Esophagus squamous epithelium (tissue), 5 donors: Measurements from ENCODE around the gene MFNG. TPM values are rescaled to one million over a fixed set of nuclear protein-coding genes. Genes with fewer than 3 reads are reported as not detected.

Experiments used
- DNase-seq: peaks from one replicate; lab custom pipeline; 2025; lab: John Stamatoyannopoulos, UW
- H3K27ac ChIP-seq, 4 donors: fragments of 200-600 bp; sonication (generic); one replicate each; pipeline ENCODE4 v1.5.1; 2016 to 2019; ENCODE audit warnings: mild to moderate bottlenecking in 1 of 4
- H3K27me3 ChIP-seq, 4 donors: fragments of 200-600 bp; sonication (generic); 1 replicate in 3 of 4; 2 replicates in 1 of 4; pipeline versions ENCODE4 v1.5.1 to v1.6.0; 2017 to 2021; ENCODE audit warnings: antibody characterized with exemption in 1 of 4
- H3K36me3 ChIP-seq, 3 donors: fragments of 200-600 bp; sonication (generic); one replicate each; pipeline ENCODE4 v1.5.1; 2016 to 2019
- H3K4me1 ChIP-seq, 3 donors: fragments of 200-600 bp; sonication (generic); one replicate each; pipeline ENCODE4 v1.5.1; 2017 to 2019
- H3K4me3 ChIP-seq, 4 donors: fragments of 200-600 bp; sonication (generic); 1 replicate in 3 of 4; 2 replicates in 1 of 4; pipeline ENCODE4 v1.5.1; 2016 to 2019; ENCODE audit warnings: mild to moderate bottlenecking in 2 of 4, moderate library complexity in 1 of 4
- H3K9me3 ChIP-seq, 3 donors: fragments of 200-600 bp; sonication (generic); one replicate each; pipeline ENCODE4 v1.5.1; 2016 to 2019
- CTCF ChIP-seq, 6 experiments: fragments of 450-650 bp in 4 of 6; fragments of 200-600 bp in 2 of 6; sonication (generic) in 2 of 6; IDR thresholded peaks; one replicate each; pipeline ENCODE4 v1.5.1; 2016 to 2019; ENCODE audit warnings: antibody characterized with exemption in 6 of 6, mild to moderate bottlenecking in 4 of 6, moderate library complexity in 4 of 6
- POLR2A ChIP-seq, 4 donors: fragments of 450-650 bp; IDR thresholded peaks; one replicate each; pipeline ENCODE4 v1.6.1; 2017; ENCODE audit warnings: antibody characterized with exemption in 4 of 4, mild to moderate bottlenecking in 4 of 4, moderate library complexity in 3 of 4
- WGBS, 2 donors: methylation state at CpG; one replicate each; pipeline ENCODE4 v1.1.5; 2018; 5-methylcytosine and 5-hydroxymethylcytosine counted together
- intact Hi-C: fragments of 100-400 bp; cut with DNase I; formaldehyde crosslinking; loops from one replicate; pipeline ENCODE4 v1.15.0; 2022
- total RNA-seq, 4 donors: library from RNA; depleted of rRNA; stranded (reverse); fragments of >200 nt; gene quantifications; one replicate each; pipeline ENCODE4 v1.1.0, GENCODE V29; 2016
- donor health status: DM: yes; HTN: yes; CAD: no.

MFNG gene
- total RNA-seq, 4 donors from 2014 or later = 3.8 to 10.3 (median 7.9) TPM

GRCh38 chr22:37457093-37457893, 28.9 kb downstream of the MFNG start:
- peaks cover 0 to 67% (median 0%) of the 10 kb centered on the region in 4 donors for H3K27me3 ChIP-seq

GRCh38 chr22:37456346-37456745, 29.8 kb downstream of the MFNG start:
- intact Hi-C loops = no loop called here
- TF ChIP-seq CTCF (IDR thresholded peaks at IDR 0.05) (no peak), POLR2A (IDR thresholded peaks at IDR 0.05) (no peak)
- no peak overlapping the region for H3K27ac ChIP-seq
- no peaks in the 10 kb centered on the region for H3K4me1 ChIP-seq
- peaks cover 0 to 63% (median 0%) of the 10 kb centered on the region in 4 donors for H3K27me3 ChIP-seq
- no peaks in the 10 kb centered on the region for H3K9me3 ChIP-seq
- H3K4me3 ChIP-seq = no peak overlapping the region
- H3K36me3 ChIP-seq = no peaks in the 10 kb centered on the region
- WGBS, 2 donors = 75% methylated on average over 9 to 12 of the region's 17 CpGs
- no peak for DNase-seq

More at GRCh38 chr22:37457093-37457893, 28.9 kb downstream of the MFNG start:
- H3K4me1 ChIP-seq = no peaks in the 10 kb centered on the region
- 36 to 49% methylated on average over 3 of the region's 4 CpGs for WGBS, 2 donors
- intact Hi-C loops = no loop called here
- no peaks in the 10 kb centered on the region for H3K9me3 ChIP-seq
- DNase-seq = no peak
- H3K27ac ChIP-seq = no peak overlapping the region
- H3K4me3 ChIP-seq = no peak overlapping the region
- H3K36me3 ChIP-seq = no peaks in the 10 kb centered on the region
- peak; percentile 68 to 95 (median 86) for TF ChIP-seq CTCF (IDR thresholded peaks at IDR 0.05)
- no peak for TF ChIP-seq POLR2A (IDR thresholded peaks at IDR 0.05)

DNA sequence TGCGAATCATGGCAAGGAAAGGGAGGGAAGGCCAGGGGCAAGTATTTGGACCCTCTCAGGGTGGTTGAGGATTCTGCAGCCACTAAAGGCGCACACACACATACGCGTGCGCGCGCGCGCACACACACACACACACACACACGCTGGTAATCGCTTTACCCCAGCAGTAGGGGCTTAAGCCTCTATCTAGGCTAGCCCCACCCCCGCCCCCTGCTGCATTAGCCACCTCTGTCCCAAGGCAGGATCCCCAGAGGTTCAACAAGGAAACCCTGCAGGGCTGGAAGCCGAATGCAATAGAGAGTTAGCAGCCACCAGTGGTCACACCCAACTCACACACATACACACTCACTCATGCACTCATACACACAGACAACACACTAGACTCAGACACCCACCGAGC, 30.3 kb downstream of the MFNG start:
- TF ChIP-seq POLR2A (IDR thresholded peaks at IDR 0.05) (no peak), CTCF (IDR thresholded peaks at IDR 0.05) (no peak)
- intact Hi-C loops = no loop called here
- no peak overlapping the region for H3K27ac ChIP-seq
- no peak for DNase-seq
- peaks cover 0 to 67% (median 0%) of the 10 kb centered on the region in 4 donors for H3K27me3 ChIP-seq
- peaks cover 0 to 1% (median 0%) of the 10 kb centered on the region in 3 donors for H3K9me3 ChIP-seq
- H3K4me3 ChIP-seq = no peak overlapping the region
- no peaks in the 10 kb centered on the region for H3K36me3 ChIP-seq
- no peaks in the 10 kb centered on the region for H3K4me1 ChIP-seq
- 53 to 82% methylated on average over 6 to 11 of the region's 14 CpGs for WGBS, 2 donors

GRCh38 chr22:37454857-37455686, 31.1 kb downstream of the MFNG start:
- peaks cover 0 to 67% (median 0%) of the 10 kb centered on the region in 4 donors for H3K27me3 ChIP-seq
- TF ChIP-seq CTCF (IDR thresholded peaks at IDR 0.05) (no peak), POLR2A (IDR thresholded peaks at IDR 0.05) (no peak)
- no peaks in the 10 kb centered on the region for H3K4me1 ChIP-seq
- H3K36me3 ChIP-seq = no peaks in the 10 kb centered on the region
- peaks cover 0 to 3% (median 0%) of the 10 kb centered on the region in 3 donors for H3K9me3 ChIP-seq
- DNase-seq = no peak
- H3K27ac ChIP-seq = no peak overlapping the region
- no peak overlapping the region for H3K4me3 ChIP-seq
- WGBS, 2 donors = 36 to 48% methylated on average over 19 to 20 of the region's 21 CpGs
- intact Hi-C loops = loop anchor here (5.0 kb wide), 1 partner anchor 138 kb away; no protein-coding TSS in a partner anchor
